GM18519 (cell line): ENCODE data around the gene LRP11.
"Not testable (repeated sequence)": the region's sequence is repeated elsewhere in the genome, so short reads cannot be mapped to it uniquely, and the experiment has no call there.

Experiments used
- ATAC-seq: cut with Tn5 transposase; IDR thresholded peaks from one replicate; pipeline ENCODE4 v1.9.1; 2021; ENCODE audit warnings: mild to moderate bottlenecking, moderate library complexity; ENCODE audit not compliant: unreplicated experiment, low FRiP score

LRP11 gene

GRCh38 chr6:149852881-149853280, 11.3 kb downstream of the LRP11 start:
- no peak for ATAC-seq

- ATAC-seq, result no peak
Observed at GRCh38 chr6:149852180-149852579, 12.0 kb downstream of the LRP11 start.

- no peak for ATAC-seq
Observed at GRCh38 chr6:149851461-149852110, 12.6 kb downstream of the LRP11 start.

GRCh38 chr6:149848343-149848742, 15.8 kb downstream of the LRP11 start:
- not testable (repeated sequence) for ATAC-seq

- ATAC-seq, result no peak
Observed at GRCh38 chr6:149847939-149848267, 16.3 kb downstream of the LRP11 start.

- no peak for ATAC-seq
Observed at GRCh38 chr6:149846321-149846720, 17.8 kb downstream of the LRP11 start.

GRCh38 chr6:149845549-149845948, 18.6 kb downstream of the LRP11 start:
- ATAC-seq, result no peak

GRCh38 chr6:149844480-149844879, 19.7 kb downstream of the LRP11 start:
- ATAC-seq, result no peak

GRCh38 chr6:149844036-149844435, 20.1 kb downstream of the LRP11 start:
- ATAC-seq, result not testable (repeated sequence)

GRCh38 chr6:149843051-149843633, 21.0 kb downstream of the LRP11 start:
- no peak for ATAC-seq

- no peak for ATAC-seq
Observed at GRCh38 chr6:149842331-149842730, 21.8 kb downstream of the LRP11 start.

- no peak for ATAC-seq
Observed at GRCh38 chr6:149840345-149841075, 23.6 kb downstream of the LRP11 start.

GRCh38 chr6:149834513-149835481, 29.4 kb downstream of the LRP11 start:
- ATAC-seq, result no peak

- ATAC-seq, result no peak
Observed at GRCh38 chr6:149833651-149834050, 30.5 kb downstream of the LRP11 start.

- no peak for ATAC-seq
Observed at GRCh38 chr6:149831308-149831820, 32.8 kb downstream of the LRP11 start.

- ATAC-seq, result no peak
Observed at GRCh38 chr6:149830731-149831307, 33.3 kb downstream of the LRP11 start.

- ATAC-seq, result no peak
Observed at GRCh38 chr6:149825292-149825691, 38.9 kb downstream of the LRP11 start.

- no peak for ATAC-seq
Observed at GRCh38 chr6:149823013-149823412, 41.1 kb downstream of the LRP11 start.

- ATAC-seq, result no peak
Observed at GRCh38 chr6:149821492-149821891, 42.7 kb downstream of the LRP11 start.

GRCh38 chr6:149820506-149820905, 43.7 kb downstream of the LRP11 start:
- ATAC-seq, result no peak
